B cell (primary cell): ENCODE measurements around the gene CDC42BPB.

Source experiments
- CTCF ChIP-seq: fragments of 200-600 bp; IDR thresholded peaks from one replicate; pipeline ENCODE4 v1.8.0; 2022; ENCODE audit warnings: antibody characterized with exemption, mild to moderate bottlenecking
- EZH2 ChIP-seq: IDR thresholded peaks from 2 replicates; pipeline ENCODE4 v1.6.1; 2012; ENCODE audit warnings: borderline replicate concordance, low read depth, mild to moderate bottlenecking, moderate library complexity, low read length; ENCODE audit not compliant: insufficient read depth, poor library complexity, severe bottlenecking

GRCh38 chr14:102911991-102912761, 145.2 kb downstream of the CDC42BPB start:
- no peak for TF ChIP-seq CTCF
- no peak for TF ChIP-seq EZH2
